Liver (tissue), 3 donors: Measurements from ENCODE around the gene CDH4.

Experiments
- EGR1 ChIP-seq, 2 donors: IDR thresholded peaks; 2 replicates each; pipeline ENCODE4 v1.6.1; 2016 to 2018; ENCODE audit warnings: antibody characterized with exemption in 2 of 2, low read depth in 2 of 2
- GABPA ChIP-seq, 2 donors: IDR thresholded peaks in 1 of 2; conservative IDR thresholded peaks in 1 of 2; 2 replicates each; pipeline ENCODE4 v1.6.1; 2016; ENCODE audit warnings: antibody characterized with exemption in 2 of 2, mild to moderate bottlenecking in 1 of 2, moderate library complexity in 1 of 2
- HNF4A ChIP-seq, 2 donors: conservative IDR thresholded peaks; 2 replicates each; pipeline ENCODE4 v1.6.1; 2016; ENCODE audit warnings: antibody characterized with exemption in 2 of 2, mild to moderate bottlenecking in 2 of 2
- JUND ChIP-seq, 2 donors: IDR thresholded peaks; 2 replicates each; pipeline ENCODE4 v1.6.1; 2016; ENCODE audit warnings: antibody characterized with exemption in 2 of 2
- RAD21 ChIP-seq, 2 donors: IDR thresholded peaks; 2 replicates each; pipeline ENCODE4 v1.6.1; 2016; ENCODE audit warnings: antibody characterized with exemption in 2 of 2, mild to moderate bottlenecking in 2 of 2
- RXRA ChIP-seq, 2 donors: IDR thresholded peaks; 2 replicates each; pipeline ENCODE4 v1.6.1; 2017 to 2018; ENCODE audit warnings: antibody characterized with exemption in 2 of 2, mild to moderate bottlenecking in 1 of 2
- TAF1 ChIP-seq: conservative IDR thresholded peaks from 2 replicates; pipeline ENCODE4 v1.6.1; 2016; ENCODE audit warnings: antibody characterized with exemption, mild to moderate bottlenecking
- YY1 ChIP-seq: IDR thresholded peaks from 2 replicates; pipeline ENCODE4 v1.6.1; 2016; ENCODE audit warnings: antibody characterized with exemption, mild to moderate bottlenecking
- TF ChIP-seq, protein P1 (sequence below): fragments of 150-350 bp; IDR thresholded peaks from 2 replicates; pipeline ENCODE4 v1.5.1; 2017; ENCODE audit warnings: improper control_type of control experiment, low read depth, low read length; ENCODE audit not compliant: missing input control
- TF ChIP-seq, protein P2 (sequence below): IDR thresholded peaks from 2 replicates; pipeline ENCODE4 v1.6.1; 2016; ENCODE audit warnings: antibody characterized with exemption
- TF ChIP-seq, protein P3 (sequence below): IDR thresholded peaks from 2 replicates; pipeline ENCODE4 v1.6.1; 2016; ENCODE audit warnings: antibody characterized with exemption, mild to moderate bottlenecking
- TF ChIP-seq, protein P4 (sequence below): IDR thresholded peaks from 2 replicates; pipeline ENCODE4 v1.6.1; 2016; ENCODE audit warnings: antibody characterized with exemption
- donor health status: healthy.
- donor health status: healthy.

DNA sequence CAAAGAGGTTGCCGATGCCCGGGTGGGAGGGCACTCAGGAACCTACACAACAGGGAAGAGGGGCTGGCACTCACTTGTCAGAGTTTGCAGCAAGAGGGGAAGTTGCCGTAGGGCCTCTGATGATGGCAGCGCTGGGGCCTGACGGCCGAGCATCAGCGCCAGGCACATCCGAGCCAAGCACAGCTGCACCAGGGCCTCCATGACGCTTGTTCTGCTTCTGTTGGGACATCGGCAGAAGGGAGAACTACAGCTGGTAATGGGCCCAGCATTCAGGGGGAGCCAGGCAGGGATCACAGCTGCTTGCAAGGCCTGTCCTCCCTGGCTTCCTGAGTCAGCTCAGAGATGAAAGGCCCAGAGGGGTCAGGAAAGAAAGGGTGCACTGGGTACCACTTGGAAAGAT is 367.7 kb downstream of the CDH4 start:
- no peak for TF ChIP-seq RAD21 (IDR thresholded peaks at IDR 0.05)
- TF ChIP-seq EGR1 (IDR thresholded peaks at IDR 0.05; ENCODE audit: low read depth in 2 of 2), result no peak
- TF ChIP-seq, protein P1, sequence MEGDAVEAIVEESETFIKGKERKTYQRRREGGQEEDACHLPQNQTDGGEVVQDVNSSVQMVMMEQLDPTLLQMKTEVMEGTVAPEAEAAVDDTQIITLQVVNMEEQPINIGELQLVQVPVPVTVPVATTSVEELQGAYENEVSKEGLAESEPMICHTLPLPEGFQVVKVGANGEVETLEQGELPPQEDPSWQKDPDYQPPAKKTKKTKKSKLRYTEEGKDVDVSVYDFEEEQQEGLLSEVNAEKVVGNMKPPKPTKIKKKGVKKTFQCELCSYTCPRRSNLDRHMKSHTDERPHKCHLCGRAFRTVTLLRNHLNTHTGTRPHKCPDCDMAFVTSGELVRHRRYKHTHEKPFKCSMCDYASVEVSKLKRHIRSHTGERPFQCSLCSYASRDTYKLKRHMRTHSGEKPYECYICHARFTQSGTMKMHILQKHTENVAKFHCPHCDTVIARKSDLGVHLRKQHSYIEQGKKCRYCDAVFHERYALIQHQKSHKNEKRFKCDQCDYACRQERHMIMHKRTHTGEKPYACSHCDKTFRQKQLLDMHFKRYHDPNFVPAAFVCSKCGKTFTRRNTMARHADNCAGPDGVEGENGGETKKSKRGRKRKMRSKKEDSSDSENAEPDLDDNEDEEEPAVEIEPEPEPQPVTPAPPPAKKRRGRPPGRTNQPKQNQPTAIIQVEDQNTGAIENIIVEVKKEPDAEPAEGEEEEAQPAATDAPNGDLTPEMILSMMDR, result no peak
- TF ChIP-seq YY1, result no peak
- TF ChIP-seq GABPA (IDR thresholded peaks at IDR 0.05 in 1 of 2, conservative IDR thresholded peaks at IDR 0.05 in 1 of 2), result no peak
- TF ChIP-seq, protein P2, sequence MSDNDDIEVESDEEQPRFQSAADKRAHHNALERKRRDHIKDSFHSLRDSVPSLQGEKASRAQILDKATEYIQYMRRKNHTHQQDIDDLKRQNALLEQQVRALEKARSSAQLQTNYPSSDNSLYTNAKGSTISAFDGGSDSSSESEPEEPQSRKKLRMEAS, result no peak
- TF ChIP-seq, protein P3, sequence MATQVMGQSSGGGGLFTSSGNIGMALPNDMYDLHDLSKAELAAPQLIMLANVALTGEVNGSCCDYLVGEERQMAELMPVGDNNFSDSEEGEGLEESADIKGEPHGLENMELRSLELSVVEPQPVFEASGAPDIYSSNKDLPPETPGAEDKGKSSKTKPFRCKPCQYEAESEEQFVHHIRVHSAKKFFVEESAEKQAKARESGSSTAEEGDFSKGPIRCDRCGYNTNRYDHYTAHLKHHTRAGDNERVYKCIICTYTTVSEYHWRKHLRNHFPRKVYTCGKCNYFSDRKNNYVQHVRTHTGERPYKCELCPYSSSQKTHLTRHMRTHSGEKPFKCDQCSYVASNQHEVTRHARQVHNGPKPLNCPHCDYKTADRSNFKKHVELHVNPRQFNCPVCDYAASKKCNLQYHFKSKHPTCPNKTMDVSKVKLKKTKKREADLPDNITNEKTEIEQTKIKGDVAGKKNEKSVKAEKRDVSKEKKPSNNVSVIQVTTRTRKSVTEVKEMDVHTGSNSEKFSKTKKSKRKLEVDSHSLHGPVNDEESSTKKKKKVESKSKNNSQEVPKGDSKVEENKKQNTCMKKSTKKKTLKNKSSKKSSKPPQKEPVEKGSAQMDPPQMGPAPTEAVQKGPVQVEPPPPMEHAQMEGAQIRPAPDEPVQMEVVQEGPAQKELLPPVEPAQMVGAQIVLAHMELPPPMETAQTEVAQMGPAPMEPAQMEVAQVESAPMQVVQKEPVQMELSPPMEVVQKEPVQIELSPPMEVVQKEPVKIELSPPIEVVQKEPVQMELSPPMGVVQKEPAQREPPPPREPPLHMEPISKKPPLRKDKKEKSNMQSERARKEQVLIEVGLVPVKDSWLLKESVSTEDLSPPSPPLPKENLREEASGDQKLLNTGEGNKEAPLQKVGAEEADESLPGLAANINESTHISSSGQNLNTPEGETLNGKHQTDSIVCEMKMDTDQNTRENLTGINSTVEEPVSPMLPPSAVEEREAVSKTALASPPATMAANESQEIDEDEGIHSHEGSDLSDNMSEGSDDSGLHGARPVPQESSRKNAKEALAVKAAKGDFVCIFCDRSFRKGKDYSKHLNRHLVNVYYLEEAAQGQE, result no peak
- TF ChIP-seq, protein P4, sequence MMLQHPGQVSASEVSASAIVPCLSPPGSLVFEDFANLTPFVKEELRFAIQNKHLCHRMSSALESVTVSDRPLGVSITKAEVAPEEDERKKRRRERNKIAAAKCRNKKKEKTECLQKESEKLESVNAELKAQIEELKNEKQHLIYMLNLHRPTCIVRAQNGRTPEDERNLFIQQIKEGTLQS, result no peak
- no peak for TF ChIP-seq RXRA (IDR thresholded peaks at IDR 0.05)
- no peak for TF ChIP-seq TAF1
- TF ChIP-seq JUND (IDR thresholded peaks at IDR 0.05), result no peak
- TF ChIP-seq HNF4A (conservative IDR thresholded peaks at IDR 0.05), result no peak
